ENCODE data around the gene KIAA1549. TPM values are rescaled to one million over a fixed set of nuclear protein-coding genes. Genes with fewer than 3 reads are reported as not detected.
"Not testable (repeated sequence)": the region's sequence is repeated elsewhere in the genome, so short reads cannot be mapped to it uniquely, and the experiment has no call there.

The KIAA1549 gene
- total RNA-seq, 1 experiment from 2014 or later, result 26.6 TPM

- no peak for DNase-seq
- H3K4me3 ChIP-seq, result no peak overlapping the region
- intact Hi-C loops (cut with micrococcal nuclease; ENCODE audit: unreplicated experiment), result no loop called here
- H3F3A ChIP-seq (ENCODE audit: insufficient read depth, low read depth), result no peaks in the 10 kb centered on the region
- H2AFZ ChIP-seq, result no peak overlapping the region
- no peaks in the 10 kb centered on the region for H3K27me3 ChIP-seq (ENCODE audit: insufficient read depth, low read depth)
- no peaks in the 10 kb centered on the region for H3K79me2 ChIP-seq (ENCODE audit: low read depth)
- no peaks in the 10 kb centered on the region for H3K9me3 ChIP-seq (ENCODE audit: insufficient read depth, low read depth)
- H4K20me1 ChIP-seq (ENCODE audit: insufficient read depth), result no peaks in the 10 kb centered on the region
- H3K4me2 ChIP-seq, result no peak overlapping the region
- BruUV-seq (replicated peaks), result no TSS peak
- no peaks in the 10 kb centered on the region for H3K9me2 ChIP-seq (ENCODE audit: insufficient read depth)
- H3K4me1 ChIP-seq (replicated peaks; ENCODE audit: insufficient read depth), result no peaks in the 10 kb centered on the region
- POLR2A ChIA-PET (ENCODE audit: unreplicated experiment), result no interaction called here
- H3K36me3 ChIP-seq (ENCODE audit: low read depth), result no peaks in the 10 kb centered on the region
- H3K27ac ChIP-seq, result no peak overlapping the region
- CTCF ChIA-PET, result no interaction called here
- TF ChIP-seq EZH2 (IDR thresholded peaks at IDR 0.05; ENCODE audit: low read depth), result no peak
- TF ChIP-seq, protein P1, sequence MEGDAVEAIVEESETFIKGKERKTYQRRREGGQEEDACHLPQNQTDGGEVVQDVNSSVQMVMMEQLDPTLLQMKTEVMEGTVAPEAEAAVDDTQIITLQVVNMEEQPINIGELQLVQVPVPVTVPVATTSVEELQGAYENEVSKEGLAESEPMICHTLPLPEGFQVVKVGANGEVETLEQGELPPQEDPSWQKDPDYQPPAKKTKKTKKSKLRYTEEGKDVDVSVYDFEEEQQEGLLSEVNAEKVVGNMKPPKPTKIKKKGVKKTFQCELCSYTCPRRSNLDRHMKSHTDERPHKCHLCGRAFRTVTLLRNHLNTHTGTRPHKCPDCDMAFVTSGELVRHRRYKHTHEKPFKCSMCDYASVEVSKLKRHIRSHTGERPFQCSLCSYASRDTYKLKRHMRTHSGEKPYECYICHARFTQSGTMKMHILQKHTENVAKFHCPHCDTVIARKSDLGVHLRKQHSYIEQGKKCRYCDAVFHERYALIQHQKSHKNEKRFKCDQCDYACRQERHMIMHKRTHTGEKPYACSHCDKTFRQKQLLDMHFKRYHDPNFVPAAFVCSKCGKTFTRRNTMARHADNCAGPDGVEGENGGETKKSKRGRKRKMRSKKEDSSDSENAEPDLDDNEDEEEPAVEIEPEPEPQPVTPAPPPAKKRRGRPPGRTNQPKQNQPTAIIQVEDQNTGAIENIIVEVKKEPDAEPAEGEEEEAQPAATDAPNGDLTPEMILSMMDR (conservative IDR thresholded peaks at IDR 0.05), result no peak
Observed at GRCh38 chr7:138798836-138799235, 182.4 kb downstream of the KIAA1549 start.

- ChIA-PET POLR2A (ENCODE audit: unreplicated experiment) (no interaction called here), CTCF (no interaction called here)
- Histone ChIP-seq H3K4me3 (no peak within 1 kb of the TSS), H3K36me3 (ENCODE audit: low read depth) (no peaks in the 10 kb centered on the region), H3F3A (ENCODE audit: insufficient read depth, low read depth) (no peaks in the 10 kb centered on the region), H4K20me1 (ENCODE audit: insufficient read depth) (no peaks in the 10 kb centered on the region), H3K9me3 (ENCODE audit: insufficient read depth, low read depth) (no peaks in the 10 kb centered on the region), H3K27ac (no peak within 1 kb of the TSS), H2AFZ (no peak within 1 kb of the TSS), H3K4me1 (replicated peaks; ENCODE audit: insufficient read depth) (no peaks in the 10 kb centered on the region), H3K9me2 (ENCODE audit: insufficient read depth) (no peaks in the 10 kb centered on the region), H3K79me2 (ENCODE audit: low read depth) (no peaks in the 10 kb centered on the region), H3K4me2 (no peak within 1 kb of the TSS), H3K27me3 (ENCODE audit: insufficient read depth, low read depth) (no peaks in the 10 kb centered on the region)
- intact Hi-C loops (cut with micrococcal nuclease; ENCODE audit: unreplicated experiment), result no loop called here
- BruUV-seq (replicated peaks), result no TSS peak
- no peak for TF ChIP-seq EZH2 (IDR thresholded peaks at IDR 0.05; ENCODE audit: low read depth)
- TF ChIP-seq, protein P1 (conservative IDR thresholded peaks at IDR 0.05), result no peak
- no peak for DNase-seq
Observed at GRCh38 chr7:138797715-138798320, 183.4 kb downstream of the KIAA1549 start, which contains the start of the genes ATP6V0A4 and TMEM213. Gene ATP6V0A4 (minus strand): TSS chr7:138798196. CDS start chr7:138771247, 26,949 bp downstream. Gene TMEM213 (plus strand): TSS chr7:138797994. CDS start chr7:138798105, 111 bp downstream.

- H3K4me2 ChIP-seq; POLR2A ChIA-PET (ENCODE audit: unreplicated experiment); H3F3A ChIP-seq (ENCODE audit: insufficient read depth, low read depth); CTCF ChIA-PET; H3K9me2 ChIP-seq (ENCODE audit: insufficient read depth); H3K27me3 ChIP-seq (ENCODE audit: insufficient read depth, low read depth); BruUV-seq (replicated peaks); H3K4me3 ChIP-seq; H3K27ac ChIP-seq; DNase-seq; H3K36me3 ChIP-seq (ENCODE audit: low read depth); intact Hi-C loops (cut with micrococcal nuclease; ENCODE audit: unreplicated experiment); H4K20me1 ChIP-seq (ENCODE audit: insufficient read depth); H3K9me3 ChIP-seq (ENCODE audit: insufficient read depth, low read depth); H2AFZ ChIP-seq; H3K4me1 ChIP-seq (replicated peaks; ENCODE audit: insufficient read depth); H3K79me2 ChIP-seq (ENCODE audit: low read depth): not testable (repeated sequence)
Observed at GRCh38 chr7:138797046-138797445, 184.1 kb downstream of the KIAA1549 start.
